ENCODE data around the gene HOXA11.

Gene HOXA11

DNA sequence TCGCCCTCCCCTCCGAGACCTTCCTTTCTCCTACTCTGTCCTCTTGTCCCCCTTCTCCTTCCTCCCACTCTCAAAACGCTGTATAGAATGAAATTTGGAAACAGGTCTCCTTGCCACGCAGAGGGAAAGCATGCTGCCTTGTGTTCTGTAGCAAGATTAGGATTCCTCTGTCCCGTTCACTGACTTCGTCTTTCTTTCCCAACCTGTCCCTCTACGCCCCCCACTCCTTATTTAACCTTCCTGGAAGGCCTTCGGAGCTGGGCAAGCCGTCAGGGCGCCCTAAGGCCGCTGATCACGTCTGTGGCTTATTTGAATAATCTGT is 21.0 kb downstream of the HOXA11 start:
- Histone ChIP-seq H3K4me3 (ENCODE audit: low read depth, low read length) (peak overlapping the region; percentile 59), H3K9me3 (ENCODE audit: control insufficient read depth, insufficient read depth, low read depth, low read length) (no peaks in the 10 kb centered on the region), H3K27me3 (ENCODE audit: control insufficient read depth, insufficient read depth, low read length) (peaks cover 100% of the 10 kb centered on the region), H3K36me3 (ENCODE audit: control insufficient read depth, insufficient read depth, low read length) (no peaks in the 10 kb centered on the region; the same call in 1 of the 2 replicates), H3K9ac (ENCODE audit: low read length) (peak overlapping the region; percentile 93), H3K4me1 (ENCODE audit: control insufficient read depth, insufficient read depth, low read length) (peaks cover 29% of the 10 kb centered on the region), H3K27ac (ENCODE audit: low read depth, low read length) (no peak overlapping the region; the same call in 1 of the 2 replicates)

DNA sequence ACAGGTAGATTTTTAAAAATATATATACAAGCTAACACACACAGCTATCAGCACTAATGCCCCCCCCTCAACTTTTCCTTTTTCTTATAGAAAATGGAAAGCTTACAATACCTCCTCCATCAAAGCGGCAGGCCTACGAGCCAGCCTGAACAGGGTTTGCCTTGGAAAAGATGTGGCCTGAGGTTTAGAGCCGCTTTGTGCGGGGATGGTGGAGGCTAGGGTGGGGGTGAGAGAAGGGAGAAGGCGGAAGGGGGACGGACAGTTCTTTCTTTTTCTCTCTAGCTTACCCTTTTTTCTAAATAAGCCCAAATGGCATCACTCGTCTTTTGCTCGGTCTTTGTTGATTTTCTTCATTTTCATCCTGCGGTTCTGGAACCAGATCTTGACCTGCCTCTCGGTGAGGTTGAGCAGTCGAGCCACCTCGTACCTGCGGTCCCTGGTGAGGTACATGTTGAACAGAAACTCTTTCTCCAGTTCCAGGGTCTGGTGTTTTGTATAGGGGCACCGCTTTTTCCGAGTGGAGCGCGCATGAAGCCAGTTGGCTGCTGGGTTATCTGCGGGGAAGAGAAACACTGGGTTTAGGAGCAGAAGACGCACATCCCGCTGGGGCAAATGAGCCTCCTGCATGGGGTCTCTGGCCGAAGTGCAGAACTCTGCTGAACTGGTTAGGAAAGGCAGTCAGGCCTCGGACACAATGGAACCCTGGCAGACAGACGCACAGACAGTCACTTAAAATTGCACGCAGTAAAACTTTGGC is 21.6 kb downstream of the HOXA11 start:
- H3K9ac ChIP-seq (ENCODE audit: low read length): peak overlapping the region; percentile 93
- no peaks in the 10 kb centered on the region for H3K9me3 ChIP-seq (ENCODE audit: control insufficient read depth, insufficient read depth, low read depth, low read length)
- no peak overlapping the region; the same call in 1 of the 2 replicates for H3K27ac ChIP-seq (ENCODE audit: low read depth, low read length)
- peak overlapping the region; percentile 59; the same call in 1 of the 2 replicates for H3K4me3 ChIP-seq (ENCODE audit: low read depth, low read length)
- H3K4me1 ChIP-seq (ENCODE audit: control insufficient read depth, insufficient read depth, low read length): peaks cover 29% of the 10 kb centered on the region
- H3K36me3 ChIP-seq (ENCODE audit: control insufficient read depth, insufficient read depth, low read length): no peaks in the 10 kb centered on the region; the same call in 1 of the 2 replicates
- H3K27me3 ChIP-seq (ENCODE audit: control insufficient read depth, insufficient read depth, low read length): peaks cover 100% of the 10 kb centered on the region

- Histone ChIP-seq H3K4me1 (ENCODE audit: control insufficient read depth, insufficient read depth, low read length) (peaks cover 29% of the 10 kb centered on the region), H3K36me3 (ENCODE audit: control insufficient read depth, insufficient read depth, low read length) (no peaks in the 10 kb centered on the region; the same call in 1 of the 2 replicates), H3K9ac (ENCODE audit: low read length) (peak overlapping the region; percentile 93), H3K9me3 (ENCODE audit: control insufficient read depth, insufficient read depth, low read depth, low read length) (no peaks in the 10 kb centered on the region), H3K27ac (ENCODE audit: low read depth, low read length) (no peak overlapping the region), H3K27me3 (ENCODE audit: control insufficient read depth, insufficient read depth, low read length) (peaks cover 100% of the 10 kb centered on the region), H3K4me3 (ENCODE audit: low read depth, low read length) (peak overlapping the region; percentile 59; the same call in 1 of the 2 replicates)
These were observed 22.3 kb downstream of the HOXA11 start for GRCh38 chr7:27162561-27163287.

GRCh38 chr7:27161721-27162560 is 23.1 kb downstream of the HOXA11 start:
- Histone ChIP-seq H3K4me3 (ENCODE audit: low read depth, low read length) (peak overlapping the region; percentile 59; the same call in 1 of the 2 replicates), H3K27ac (ENCODE audit: low read depth, low read length) (no peak overlapping the region), H3K36me3 (ENCODE audit: control insufficient read depth, insufficient read depth, low read length) (no peaks in the 10 kb centered on the region; the same call in 1 of the 2 replicates), H3K9me3 (ENCODE audit: control insufficient read depth, insufficient read depth, low read depth, low read length) (no peaks in the 10 kb centered on the region; the same call in 1 of the 2 replicates), H3K4me1 (ENCODE audit: control insufficient read depth, insufficient read depth, low read length) (peaks cover 28% of the 10 kb centered on the region), H3K9ac (ENCODE audit: low read length) (peak overlapping the region; percentile 93), H3K27me3 (ENCODE audit: control insufficient read depth, insufficient read depth, low read length) (peaks cover 100% of the 10 kb centered on the region)

GRCh38 chr7:27161214-27161720 is 23.8 kb downstream of the HOXA11 start:
- Histone ChIP-seq H3K27ac (ENCODE audit: low read depth, low read length) (no peak overlapping the region), H3K36me3 (ENCODE audit: control insufficient read depth, insufficient read depth, low read length) (no peaks in the 10 kb centered on the region; the same call in 1 of the 2 replicates), H3K27me3 (ENCODE audit: control insufficient read depth, insufficient read depth, low read length) (peaks cover 100% of the 10 kb centered on the region), H3K9ac (ENCODE audit: low read length) (no peak overlapping the region), H3K4me1 (ENCODE audit: control insufficient read depth, insufficient read depth, low read length) (peaks cover 23% of the 10 kb centered on the region), H3K4me3 (ENCODE audit: low read depth, low read length) (peak overlapping the region; percentile 66), H3K9me3 (ENCODE audit: control insufficient read depth, insufficient read depth, low read depth, low read length) (no peaks in the 10 kb centered on the region; the same call in 1 of the 2 replicates)

DNA sequence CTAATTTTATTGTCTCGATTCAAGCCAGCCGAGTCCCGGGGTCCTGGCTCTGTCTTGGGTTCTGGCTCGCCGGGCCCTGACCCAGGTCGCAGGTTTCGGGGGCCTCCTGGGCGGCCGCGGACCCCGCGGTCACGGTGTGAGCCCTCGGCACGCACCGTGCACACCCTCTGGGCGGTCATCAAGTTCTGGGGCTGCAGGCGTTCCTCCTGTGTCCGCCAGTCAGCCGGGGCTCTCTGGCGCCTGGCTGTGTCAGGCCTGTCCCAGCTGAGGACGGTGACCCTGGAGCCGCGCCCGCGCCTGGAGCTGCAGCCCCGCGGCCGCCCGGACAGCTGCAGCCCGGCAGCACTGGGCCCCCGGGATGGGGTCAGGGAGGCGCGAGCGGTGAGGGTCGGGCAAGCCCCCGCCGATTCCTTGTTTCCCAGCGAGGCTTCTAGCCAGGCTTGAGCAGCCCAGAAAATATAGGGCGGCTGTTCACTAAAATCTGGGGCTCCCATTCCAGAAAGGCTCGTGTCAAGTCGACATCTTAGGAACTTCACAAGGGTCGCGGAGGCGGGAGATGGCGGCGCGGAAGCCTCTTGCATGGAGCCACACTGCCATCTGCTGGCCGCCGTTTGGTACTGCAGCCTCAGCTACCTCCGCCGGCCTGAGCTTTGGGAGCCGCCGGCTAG is 24.4 kb downstream of the HOXA11 start:
- peak overlapping the region; percentile 68 for H3K9ac ChIP-seq (ENCODE audit: low read length)
- peak overlapping the region; percentile 49; the same call in 1 of the 2 replicates for H3K27ac ChIP-seq (ENCODE audit: low read depth, low read length)
- peak overlapping the region; percentile 66 for H3K4me3 ChIP-seq (ENCODE audit: low read depth, low read length)
- H3K9me3 ChIP-seq (ENCODE audit: control insufficient read depth, insufficient read depth, low read depth, low read length): no peaks in the 10 kb centered on the region; the same call in 1 of the 2 replicates
- peaks cover 100% of the 10 kb centered on the region for H3K27me3 ChIP-seq (ENCODE audit: control insufficient read depth, insufficient read depth, low read length)
- no peaks in the 10 kb centered on the region; the same call in 1 of the 2 replicates for H3K36me3 ChIP-seq (ENCODE audit: control insufficient read depth, insufficient read depth, low read length)
- H3K4me1 ChIP-seq (ENCODE audit: control insufficient read depth, insufficient read depth, low read length): peaks cover 23% of the 10 kb centered on the region

DNA sequence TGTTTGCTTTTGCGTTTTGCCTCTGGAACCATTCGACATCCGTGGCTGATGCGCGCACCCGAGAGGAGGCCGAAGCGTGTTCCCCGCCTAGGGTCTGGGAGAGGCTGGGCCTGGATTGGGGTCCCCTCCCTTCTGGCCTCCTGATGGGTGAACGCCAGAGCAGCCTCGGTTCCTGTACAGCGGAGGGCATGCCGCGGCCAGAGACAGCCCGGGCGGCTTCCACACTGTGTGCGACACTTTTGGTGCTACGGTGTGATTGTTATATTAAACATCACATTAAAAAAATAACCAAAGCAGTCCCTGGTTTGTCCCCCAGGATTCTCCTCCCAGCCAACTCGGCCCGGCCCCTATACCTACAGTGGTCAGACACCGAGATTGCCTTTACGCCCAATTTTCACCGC is 24.9 kb downstream of the HOXA11 start:
- H3K36me3 ChIP-seq (ENCODE audit: control insufficient read depth, insufficient read depth, low read length): no peaks in the 10 kb centered on the region; the same call in 1 of the 2 replicates
- H3K4me1 ChIP-seq (ENCODE audit: control insufficient read depth, insufficient read depth, low read length): peaks cover 25% of the 10 kb centered on the region
- no peak overlapping the region; the same call in 1 of the 2 replicates for H3K27ac ChIP-seq (ENCODE audit: low read depth, low read length)
- peaks cover 100% of the 10 kb centered on the region for H3K27me3 ChIP-seq (ENCODE audit: control insufficient read depth, insufficient read depth, low read length)
- peak overlapping the region; percentile 66; the same call in 1 of the 2 replicates for H3K4me3 ChIP-seq (ENCODE audit: low read depth, low read length)
- peak overlapping the region; percentile 68 for H3K9ac ChIP-seq (ENCODE audit: low read length)
- H3K9me3 ChIP-seq (ENCODE audit: control insufficient read depth, insufficient read depth, low read depth, low read length): no peaks in the 10 kb centered on the region; the same call in 1 of the 2 replicates

DNA sequence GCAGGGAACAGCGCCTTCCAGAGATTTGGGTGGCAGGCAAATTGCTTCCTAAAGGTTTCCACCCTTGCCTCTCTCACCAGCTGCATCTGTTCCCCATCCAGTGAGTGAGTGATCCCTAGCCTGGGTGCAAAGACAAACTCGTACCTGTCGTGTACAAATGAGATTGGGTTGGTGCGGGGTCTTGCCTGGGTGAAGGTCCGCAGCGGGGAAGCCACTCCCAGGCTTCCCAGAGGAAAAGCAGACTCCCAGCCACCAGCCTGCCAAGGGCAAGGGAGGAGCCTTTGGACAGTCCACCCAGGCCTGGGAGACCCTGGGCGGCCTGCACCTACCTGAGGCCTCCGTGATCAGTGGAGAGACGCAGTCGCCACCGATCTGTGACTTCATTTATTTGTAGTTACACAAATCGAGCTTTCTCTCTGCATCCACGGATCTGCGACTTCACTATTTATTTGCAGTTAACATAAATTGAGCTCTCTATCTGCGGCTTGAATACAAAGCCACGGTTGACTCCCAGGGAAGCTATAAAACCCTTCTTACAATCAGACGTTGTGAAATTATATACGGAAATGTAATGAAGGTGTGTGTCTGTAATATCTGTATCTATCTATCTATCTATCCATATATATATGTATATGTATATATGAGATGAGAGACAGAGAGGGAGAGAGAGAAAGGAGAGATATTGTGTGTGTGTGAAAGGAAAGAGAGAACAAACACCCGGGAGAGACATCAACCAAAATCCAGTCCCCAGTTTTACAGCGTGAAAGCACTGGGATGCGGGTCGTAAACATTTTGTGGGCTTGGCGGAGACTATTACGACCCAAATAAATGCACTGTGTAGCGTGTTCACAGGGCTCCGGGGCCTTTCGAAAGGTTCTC is 25.5 kb downstream of the HOXA11 start:
- Histone ChIP-seq H3K27ac (ENCODE audit: low read depth, low read length) (no peak overlapping the region), H3K36me3 (ENCODE audit: control insufficient read depth, insufficient read depth, low read length) (no peaks in the 10 kb centered on the region; the same call in 1 of the 2 replicates), H3K9me3 (ENCODE audit: control insufficient read depth, insufficient read depth, low read depth, low read length) (no peaks in the 10 kb centered on the region; the same call in 1 of the 2 replicates), H3K4me3 (ENCODE audit: low read depth, low read length) (no peak overlapping the region), H3K27me3 (ENCODE audit: control insufficient read depth, insufficient read depth, low read length) (peaks cover 100% of the 10 kb centered on the region), H3K4me1 (ENCODE audit: control insufficient read depth, insufficient read depth, low read length) (peaks cover 21% of the 10 kb centered on the region; the same call in 1 of the 2 replicates), H3K9ac (ENCODE audit: low read length) (peak overlapping the region; percentile 68)

GRCh38 chr7:27158436-27159265 is 26.4 kb downstream of the HOXA11 start:
- Histone ChIP-seq H3K36me3 (ENCODE audit: control insufficient read depth, insufficient read depth, low read length) (no peaks in the 10 kb centered on the region; the same call in 1 of the 2 replicates), H3K4me3 (ENCODE audit: low read depth, low read length) (no peak overlapping the region), H3K4me1 (ENCODE audit: control insufficient read depth, insufficient read depth, low read length) (peaks cover 14% of the 10 kb centered on the region; the same call in 1 of the 2 replicates), H3K27me3 (ENCODE audit: control insufficient read depth, insufficient read depth, low read length) (peaks cover 100% of the 10 kb centered on the region), H3K27ac (ENCODE audit: low read depth, low read length) (no peak overlapping the region), H3K9ac (ENCODE audit: low read length) (peak overlapping the region; percentile 42), H3K9me3 (ENCODE audit: control insufficient read depth, insufficient read depth, low read depth, low read length) (no peaks in the 10 kb centered on the region; the same call in 1 of the 2 replicates)

All from HUES6 (cell line).